ENCODE data around the gene PAX5.

PAX5 gene

GRCh38 chr9:36987409-36987808, 46.7 kb downstream of the PAX5 start:
- no peak for DNase-seq (ENCODE audit: low read depth)

GRCh38 chr9:36986468-36987408, 47.3 kb downstream of the PAX5 start:
- DNase-seq (ENCODE audit: low read depth): no peak

GRCh38 chr9:36985769-36986467, 48.1 kb downstream of the PAX5 start:
- DNase-seq (ENCODE audit: low read depth): no peak

GRCh38 chr9:36985061-36985768, 48.9 kb downstream of the PAX5 start:
- DNase-seq (ENCODE audit: low read depth): no peak

GRCh38 chr9:36980148-36980974, 53.7 kb downstream of the PAX5 start:
- DNase-seq (ENCODE audit: low read depth): no peak

GRCh38 chr9:36976371-36977030, 57.6 kb downstream of the PAX5 start:
- no peak for DNase-seq (ENCODE audit: low read depth)

- DNase-seq (ENCODE audit: low read depth): no peak
These were observed 59.3 kb downstream of the PAX5 start for GRCh38 chr9:36974731-36975130.

GRCh38 chr9:36971935-36972488, 62.1 kb downstream of the PAX5 start:
- DNase-seq (ENCODE audit: low read depth): no peak

GRCh38 chr9:36970007-36970888, 63.8 kb downstream of the PAX5 start:
- DNase-seq (ENCODE audit: low read depth): no peak

GRCh38 chr9:36969216-36969771, 64.8 kb downstream of the PAX5 start:
- DNase-seq (ENCODE audit: low read depth): no peak

GRCh38 chr9:36968574-36969215, 65.4 kb downstream of the PAX5 start:
- DNase-seq (ENCODE audit: low read depth): no peak

- DNase-seq (ENCODE audit: low read depth): no peak
These were observed 66.1 kb downstream of the PAX5 start for GRCh38 chr9:36967997-36968396.

- no peak for DNase-seq (ENCODE audit: low read depth)
These were observed 67.5 kb downstream of the PAX5 start for GRCh38 chr9:36966371-36967097.

GRCh38 chr9:36964791-36965190, 69.3 kb downstream of the PAX5 start:
- DNase-seq (ENCODE audit: low read depth): no peak

- DNase-seq (ENCODE audit: low read depth): no peak
These were observed 70.7 kb downstream of the PAX5 start for GRCh38 chr9:36963346-36963745.

GRCh38 chr9:36962691-36963090, 71.4 kb downstream of the PAX5 start:
- no peak for DNase-seq (ENCODE audit: low read depth)

- DNase-seq (ENCODE audit: low read depth): no peak
These were observed 72.3 kb downstream of the PAX5 start for GRCh38 chr9:36961561-36962325.

GRCh38 chr9:36961051-36961450, 73.0 kb downstream of the PAX5 start:
- no peak for DNase-seq (ENCODE audit: low read depth)

Data from activated T-cell treated with anti-CD3 and anti-CD28 coated beads for 1 hour (primary cell).